GM23248 (cell line): ENCODE measurements around the gene THAP5.

Source experiments
- EZH2 ChIP-seq: fragments of 200-600 bp; sonication (generic); IDR thresholded peaks from 2 replicates; pipeline ENCODE4 v1.6.1; 2018; ENCODE audit warnings: antibody characterized with exemption, mild to moderate bottlenecking; ENCODE audit not compliant: insufficient read depth, poor library complexity, severe bottlenecking
- EZH2phosphoT487 ChIP-seq: fragments of 200-600 bp; sonication (generic); IDR thresholded peaks from 2 replicates; pipeline ENCODE4 v1.6.1; 2018; ENCODE audit warnings: antibody characterized with exemption, moderate library complexity, mild to moderate bottlenecking, low read depth; ENCODE audit not compliant: insufficient read depth

- TF ChIP-seq EZH2, result no peak
- no peak for TF ChIP-seq EZH2phosphoT487
Measured at GRCh38 chr7:108561047-108561619, 8.4 kb downstream of the THAP5 start.
